IPS-20b (cell line): ENCODE measurements around the gene WIZ.
"Not testable (repeated sequence)": the region's sequence is repeated elsewhere in the genome, so short reads cannot be mapped to it uniquely, and the experiment has no call there.

Experiments
- H3K27ac ChIP-seq: one replicate; pipeline ENCODE4 v1.5.1; 2013; ENCODE audit warnings: low read length
- H3K27me3 ChIP-seq: 2 replicates; pipeline ENCODE4 v1.6.1; 2013; ENCODE audit warnings: mild to moderate bottlenecking, low read length, inconsistent platforms; ENCODE audit not compliant: insufficient read depth
- H3K36me3 ChIP-seq: 2 replicates; pipeline ENCODE4 v1.6.1; 2013; ENCODE audit warnings: low read depth, mild to moderate bottlenecking, inconsistent platforms, low read length, moderate library complexity; ENCODE audit not compliant: insufficient read depth
- H3K4me1 ChIP-seq: 2 replicates; pipeline ENCODE4 v1.6.1; 2013; ENCODE audit warnings: mild to moderate bottlenecking, control low read depth, inconsistent platforms, low read length, moderate library complexity; ENCODE audit not compliant: insufficient read depth
- H3K4me3 ChIP-seq: 2 replicates; pipeline ENCODE4 v1.5.1; 2013; ENCODE audit warnings: mild to moderate bottlenecking, low read length, inconsistent platforms
- H3K9ac ChIP-seq: 2 replicates; pipeline ENCODE4 v1.6.1; 2013; ENCODE audit warnings: low read depth, mild to moderate bottlenecking, inconsistent platforms, low read length, moderate library complexity
- H3K9me3 ChIP-seq: 2 replicates; pipeline ENCODE4 v1.6.1; 2013; ENCODE audit warnings: mild to moderate bottlenecking, low read depth, low read length, inconsistent platforms; ENCODE audit not compliant: insufficient read depth

WIZ gene

GRCh38 chr19:15395251-15395650 lies 54.5 kb downstream of the WIZ start:
- H3K27me3 ChIP-seq, H3K4me1 ChIP-seq, H3K9ac ChIP-seq, H3K9me3 ChIP-seq, H3K27ac ChIP-seq, H3K4me3 ChIP-seq: not testable (repeated sequence)
- peaks cover 88% of the 10 kb centered on the region for H3K36me3 ChIP-seq

GRCh38 chr19:15394426-15394825 lies 55.3 kb downstream of the WIZ start:
- peaks cover 88% of the 10 kb centered on the region for H3K36me3 ChIP-seq
- no peaks in the 10 kb centered on the region for H3K4me1 ChIP-seq
- H3K27ac ChIP-seq: no peak overlapping the region
- no peak overlapping the region for H3K4me3 ChIP-seq
- H3K27me3 ChIP-seq: no peaks in the 10 kb centered on the region
- no peaks in the 10 kb centered on the region for H3K9me3 ChIP-seq
- H3K9ac ChIP-seq: no peak overlapping the region

- Histone ChIP-seq H3K27ac (no peak overlapping the region), H3K27me3 (no peaks in the 10 kb centered on the region), H3K4me3 (no peak overlapping the region), H3K9ac (no peak overlapping the region), H3K9me3 (no peaks in the 10 kb centered on the region), H3K36me3 (peaks cover 84% of the 10 kb centered on the region), H3K4me1 (no peaks in the 10 kb centered on the region)
Measured at GRCh38 chr19:15393963-15394362, 55.8 kb downstream of the WIZ start.

- Histone ChIP-seq H3K4me1 (no peaks in the 10 kb centered on the region), H3K27ac (no peak overlapping the region), H3K36me3 (peaks cover 64% of the 10 kb centered on the region), H3K4me3 (no peak overlapping the region), H3K27me3 (no peaks in the 10 kb centered on the region), H3K9me3 (no peaks in the 10 kb centered on the region), H3K9ac (no peak overlapping the region)
Measured at GRCh38 chr19:15390814-15391213, 58.9 kb downstream of the WIZ start.

- no peak overlapping the region for H3K4me3 ChIP-seq
- H3K9me3 ChIP-seq: no peaks in the 10 kb centered on the region
- 0 out of 2 replicates have a peak overlapping the region, but pooled peaks have one; percentile 61 for H3K9ac ChIP-seq
- H3K27me3 ChIP-seq: no peaks in the 10 kb centered on the region
- H3K4me1 ChIP-seq: no peaks in the 10 kb centered on the region; the same call in 1 of the 2 replicates
- H3K36me3 ChIP-seq: peaks cover 22% of the 10 kb centered on the region
- no peak overlapping the region for H3K27ac ChIP-seq
Measured at GRCh38 chr19:15381864-15382263, 67.9 kb downstream of the WIZ start.

- H3K9ac ChIP-seq: peak overlapping the region; percentile 61; the same call in 1 of the 2 replicates
- no peaks in the 10 kb centered on the region; the same call in 1 of the 2 replicates for H3K4me1 ChIP-seq
- no peaks in the 10 kb centered on the region for H3K9me3 ChIP-seq
- H3K4me3 ChIP-seq: peak overlapping the region; percentile 82
- H3K27me3 ChIP-seq: no peaks in the 10 kb centered on the region
- H3K27ac ChIP-seq: no peak overlapping the region
- peaks cover 17% of the 10 kb centered on the region for H3K36me3 ChIP-seq
Measured at GRCh38 chr19:15381429-15381828, 68.3 kb downstream of the WIZ start.

- Histone ChIP-seq H3K27me3 (no peaks in the 10 kb centered on the region), H3K9me3 (no peaks in the 10 kb centered on the region), H3K36me3 (peaks cover 13% of the 10 kb centered on the region; the same call in 1 of the 2 replicates), H3K4me1 (no peaks in the 10 kb centered on the region; the same call in 1 of the 2 replicates), H3K9ac (peak overlapping the region; percentile 61), H3K4me3 (peak overlapping the region; percentile 82), H3K27ac (peak overlapping the region; percentile 67)
Measured at GRCh38 chr19:15379999-15380647, 69.6 kb downstream of the WIZ start.

- no peaks in the 10 kb centered on the region; the same call in 1 of the 2 replicates for H3K4me1 ChIP-seq
- H3K9ac ChIP-seq: peak within 1 kb of the TSS; percentile 89
- no peaks in the 10 kb centered on the region for H3K9me3 ChIP-seq
- H3K27ac ChIP-seq: peak within 1 kb of the TSS; percentile 75
- no peaks in the 10 kb centered on the region for H3K27me3 ChIP-seq
- peaks cover 13% of the 10 kb centered on the region; the same call in 1 of the 2 replicates for H3K36me3 ChIP-seq
- H3K4me3 ChIP-seq: peak within 1 kb of the TSS; percentile 87
Measured at GRCh38 chr19:15379083-15379998, 70.4 kb downstream of the WIZ start, which contains the start of gene AKAP8. AKAP8 (minus strand) TSS chr19:15379787; CDS start chr19:15379731, 56 bp downstream.

- H3K27me3 ChIP-seq: no peaks in the 10 kb centered on the region
- peaks cover 15% of the 10 kb centered on the region; the same call in 1 of the 2 replicates for H3K36me3 ChIP-seq
- no peaks in the 10 kb centered on the region; the same call in 1 of the 2 replicates for H3K4me1 ChIP-seq
- no peaks in the 10 kb centered on the region for H3K9me3 ChIP-seq
- peak overlapping the region; percentile 87 for H3K4me3 ChIP-seq
- H3K9ac ChIP-seq: peak overlapping the region; percentile 89
- peak overlapping the region; percentile 75 for H3K27ac ChIP-seq
Measured at GRCh38 chr19:15378534-15379082, 71.1 kb downstream of the WIZ start.

GRCh38 chr19:15374796-15375440 lies 74.8 kb downstream of the WIZ start:
- H3K36me3 ChIP-seq: peaks cover 39% of the 10 kb centered on the region
- no peaks in the 10 kb centered on the region for H3K9me3 ChIP-seq
- H3K27me3 ChIP-seq: no peaks in the 10 kb centered on the region
- no peak overlapping the region for H3K4me3 ChIP-seq
- H3K27ac ChIP-seq: no peak overlapping the region
- no peaks in the 10 kb centered on the region; the same call in 1 of the 2 replicates for H3K4me1 ChIP-seq
- H3K9ac ChIP-seq: no peak overlapping the region

- Histone ChIP-seq H3K27ac (no peak overlapping the region), H3K36me3 (peaks cover 46% of the 10 kb centered on the region), H3K27me3 (no peaks in the 10 kb centered on the region), H3K9ac (no peak overlapping the region), H3K4me1 (no peaks in the 10 kb centered on the region; the same call in 1 of the 2 replicates), H3K4me3 (no peak overlapping the region), H3K9me3 (no peaks in the 10 kb centered on the region)
Measured at GRCh38 chr19:15374105-15374651, 75.6 kb downstream of the WIZ start.
